ENCODE data around the gene JADE1. TPM values are rescaled to one million over a fixed set of nuclear protein-coding genes. Genes with fewer than 3 reads are reported as not detected.

JADE1 gene
- total and polyA plus RNA-seq, 5 donors from 2014 or later, result 26.1 to 50.8 (median 39.8) TPM

- DNase-seq (no peak), ATAC-seq (ENCODE audit: low read depth in 2 of 2) (no peak)
- Histone ChIP-seq H3K4me1 (ENCODE audit: control insufficient read depth, insufficient read depth, low read length, poor library complexity, severe bottlenecking) (peaks cover 18% of the 10 kb centered on the region), H3K27ac (ENCODE audit: insufficient read depth, low read length, poor library complexity, severe bottlenecking) (no peak overlapping the region), H3K9me3 (ENCODE audit: control insufficient read depth in 2 of 2, low read length in 2 of 2) (no peaks in the 10 kb centered on the region), H3K36me3 (ENCODE audit: control insufficient read depth, insufficient read depth, low read length) (peaks cover 65% of the 10 kb centered on the region), H3K27me3 (ENCODE audit: control insufficient read depth, insufficient read depth, low read length) (no peaks in the 10 kb centered on the region), H3K4me3 (ENCODE audit: low read depth, low read length) (no peak overlapping the region)
- peaks cover 16 to 38% (median 27%) of the 10 kb centered on the region in 4 donors for H3K4me1 Mint-ChIP-seq
- peaks cover 0 to 1% (median 0%) of the 10 kb centered on the region in 7 donors for H3K9me3 Mint-ChIP-seq
- no peak overlapping the region for H3K4me3 Mint-ChIP-seq
- H3K36me3 Mint-ChIP-seq, result peaks cover 45% of the 10 kb centered on the region
- peak overlapping the region in 2 of 3 donors; percentile 21 to 55 for H3K27ac Mint-ChIP-seq
- H3K27me3 Mint-ChIP-seq, result no peaks in the 10 kb centered on the region
Measured at GRCh38 chr4:128866691-128867090, 57.2 kb downstream of the JADE1 start.

DNA sequence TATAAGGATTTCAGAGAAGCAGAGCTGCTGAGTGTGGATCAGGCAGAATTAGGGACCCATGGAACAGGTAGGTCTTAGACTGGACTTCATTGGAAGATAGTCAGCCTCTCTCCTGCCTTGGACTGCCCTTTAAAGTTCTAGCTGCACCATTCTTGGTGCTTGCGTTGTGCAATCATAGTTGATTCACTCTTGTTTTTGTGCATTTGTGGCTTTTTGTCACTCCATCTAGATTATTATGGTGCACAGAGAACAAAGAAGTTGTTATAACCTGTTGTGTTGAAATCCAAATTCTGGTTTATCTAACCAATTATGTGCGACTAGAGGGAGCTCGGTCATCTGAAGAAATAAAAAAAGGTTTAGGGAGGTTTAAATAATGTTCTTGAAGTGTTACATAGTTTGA lies 59.3 kb downstream of the JADE1 start:
- Mint-ChIP-seq H3K4me3 (no peak overlapping the region), H3K9me3 (no peaks in the 10 kb centered on the region), H3K27me3 (no peaks in the 10 kb centered on the region), H3K36me3 (peaks cover 51% of the 10 kb centered on the region), H3K27ac (peak overlapping the region in 2 of 3 donors; percentile 45 to 67), H3K4me1 (peaks cover 4 to 20% (median 9%) of the 10 kb centered on the region in 4 donors)
- Histone ChIP-seq H3K27ac (ENCODE audit: insufficient read depth, low read length, poor library complexity, severe bottlenecking) (no peak overlapping the region), H3K27me3 (ENCODE audit: control insufficient read depth, insufficient read depth, low read length) (no peaks in the 10 kb centered on the region), H3K4me3 (ENCODE audit: low read depth, low read length) (no peak overlapping the region), H3K36me3 (ENCODE audit: control insufficient read depth, insufficient read depth, low read length) (peaks cover 71% of the 10 kb centered on the region), H3K4me1 (ENCODE audit: control insufficient read depth, insufficient read depth, low read length, poor library complexity, severe bottlenecking) (no peaks in the 10 kb centered on the region), H3K9me3 (ENCODE audit: control insufficient read depth in 2 of 2, low read length in 2 of 2) (no peaks in the 10 kb centered on the region)
- no peak for ATAC-seq (ENCODE audit: low read depth in 2 of 2)
- DNase-seq, result no peak

DNA sequence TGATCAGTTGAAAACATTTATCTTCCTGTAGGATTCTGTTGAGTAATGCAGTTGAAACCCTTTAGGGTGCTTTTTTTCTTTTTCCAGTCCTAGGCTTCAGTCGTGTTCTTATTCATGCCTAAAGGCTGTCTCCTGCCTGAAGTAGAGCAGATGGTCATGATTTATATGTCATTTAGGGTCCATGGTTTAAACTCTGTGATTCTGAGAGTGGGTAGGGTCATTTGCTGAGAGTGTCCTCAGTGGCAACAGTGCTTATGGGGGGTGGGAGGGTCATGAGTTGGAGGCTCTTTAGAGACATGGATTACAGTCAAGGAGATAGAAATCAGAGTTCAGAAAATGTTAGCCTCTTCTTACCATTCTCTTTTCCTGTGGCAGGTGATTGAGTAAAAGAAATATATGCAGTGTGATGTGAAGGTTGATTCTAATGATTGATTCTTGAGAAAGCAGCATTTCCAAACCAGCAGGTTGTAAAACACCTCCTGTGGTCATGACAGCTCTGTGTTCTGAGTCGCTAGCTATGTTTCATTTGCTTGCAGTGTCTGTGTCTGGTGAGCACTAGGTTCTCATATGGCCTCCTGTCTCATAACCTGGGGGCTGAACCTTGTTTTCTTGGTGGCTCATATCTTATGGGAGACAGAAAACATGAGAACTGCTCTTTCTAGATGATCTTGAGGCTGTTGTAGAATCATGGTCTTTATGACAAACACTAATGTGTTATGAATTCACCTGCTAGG lies 60.4 kb downstream of the JADE1 start:
- Mint-ChIP-seq H3K4me1 (peaks cover 4 to 19% (median 9%) of the 10 kb centered on the region in 4 donors), H3K27me3 (no peaks in the 10 kb centered on the region), H3K9me3 (no peaks in the 10 kb centered on the region), H3K36me3 (peaks cover 52% of the 10 kb centered on the region), H3K27ac (peak overlapping the region; percentile 33 to 70 (median 67)), H3K4me3 (peak overlapping the region in 1 of 4 donors; percentile 18)
- no peak for DNase-seq
- ATAC-seq (ENCODE audit: low read depth in 2 of 2), result no peak
- no peaks in the 10 kb centered on the region for H3K9me3 ChIP-seq (ENCODE audit: control insufficient read depth in 2 of 2, low read length in 2 of 2)
- H3K4me1 ChIP-seq (ENCODE audit: control insufficient read depth, insufficient read depth, low read length, poor library complexity, severe bottlenecking), result no peaks in the 10 kb centered on the region
- no peak overlapping the region for H3K27ac ChIP-seq (ENCODE audit: insufficient read depth, low read length, poor library complexity, severe bottlenecking)
- no peak overlapping the region for H3K4me3 ChIP-seq (ENCODE audit: low read depth, low read length)
- H3K27me3 ChIP-seq (ENCODE audit: control insufficient read depth, insufficient read depth, low read length), result no peaks in the 10 kb centered on the region
- H3K36me3 ChIP-seq (ENCODE audit: control insufficient read depth, insufficient read depth, low read length), result peaks cover 71% of the 10 kb centered on the region

- peaks cover 3 to 19% (median 6%) of the 10 kb centered on the region in 4 donors for H3K4me1 Mint-ChIP-seq
- no peak overlapping the region for H3K27ac ChIP-seq (ENCODE audit: insufficient read depth, low read length, poor library complexity, severe bottlenecking)
- no peaks in the 10 kb centered on the region for H3K4me1 ChIP-seq (ENCODE audit: control insufficient read depth, insufficient read depth, low read length, poor library complexity, severe bottlenecking)
- H3K4me3 Mint-ChIP-seq, result no peak overlapping the region
- peaks cover 69% of the 10 kb centered on the region for H3K36me3 ChIP-seq (ENCODE audit: control insufficient read depth, insufficient read depth, low read length)
- H3K36me3 Mint-ChIP-seq, result peaks cover 44% of the 10 kb centered on the region
- H3K4me3 ChIP-seq (ENCODE audit: low read depth, low read length), result no peak overlapping the region
- no peak for ATAC-seq (ENCODE audit: low read depth in 2 of 2)
- DNase-seq, result no peak
- no peaks in the 10 kb centered on the region for H3K9me3 ChIP-seq (ENCODE audit: control insufficient read depth in 2 of 2, low read length in 2 of 2)
- no peak overlapping the region for H3K27ac Mint-ChIP-seq
- no peaks in the 10 kb centered on the region for H3K27me3 ChIP-seq (ENCODE audit: control insufficient read depth, insufficient read depth, low read length)
- no peaks in the 10 kb centered on the region for H3K27me3 Mint-ChIP-seq
- H3K9me3 Mint-ChIP-seq, result no peaks in the 10 kb centered on the region
Measured at GRCh38 chr4:128871948-128872347, 62.4 kb downstream of the JADE1 start.

- DNase-seq (no peak), ATAC-seq (ENCODE audit: low read depth in 2 of 2) (no peak)
- no peaks in the 10 kb centered on the region for H3K4me1 ChIP-seq (ENCODE audit: control insufficient read depth, insufficient read depth, low read length, poor library complexity, severe bottlenecking)
- no peaks in the 10 kb centered on the region for H3K9me3 ChIP-seq (ENCODE audit: control insufficient read depth in 2 of 2, low read length in 2 of 2)
- no peak overlapping the region for H3K4me3 Mint-ChIP-seq
- H3K9me3 Mint-ChIP-seq, result no peaks in the 10 kb centered on the region
- H3K27me3 ChIP-seq (ENCODE audit: control insufficient read depth, insufficient read depth, low read length), result no peaks in the 10 kb centered on the region
- peaks cover 21% of the 10 kb centered on the region for H3K36me3 Mint-ChIP-seq
- no peak overlapping the region for H3K27ac ChIP-seq (ENCODE audit: insufficient read depth, low read length, poor library complexity, severe bottlenecking)
- H3K27ac Mint-ChIP-seq, result peak overlapping the region in 1 of 3 donors; percentile 18
- peaks cover 0 to 6% (median 3%) of the 10 kb centered on the region in 4 donors for H3K4me1 Mint-ChIP-seq
- no peaks in the 10 kb centered on the region for H3K27me3 Mint-ChIP-seq
- no peak overlapping the region for H3K4me3 ChIP-seq (ENCODE audit: low read depth, low read length)
- peaks cover 27% of the 10 kb centered on the region for H3K36me3 ChIP-seq (ENCODE audit: control insufficient read depth, insufficient read depth, low read length)
Measured at GRCh38 chr4:128876200-128876599, 66.7 kb downstream of the JADE1 start.

DNA sequence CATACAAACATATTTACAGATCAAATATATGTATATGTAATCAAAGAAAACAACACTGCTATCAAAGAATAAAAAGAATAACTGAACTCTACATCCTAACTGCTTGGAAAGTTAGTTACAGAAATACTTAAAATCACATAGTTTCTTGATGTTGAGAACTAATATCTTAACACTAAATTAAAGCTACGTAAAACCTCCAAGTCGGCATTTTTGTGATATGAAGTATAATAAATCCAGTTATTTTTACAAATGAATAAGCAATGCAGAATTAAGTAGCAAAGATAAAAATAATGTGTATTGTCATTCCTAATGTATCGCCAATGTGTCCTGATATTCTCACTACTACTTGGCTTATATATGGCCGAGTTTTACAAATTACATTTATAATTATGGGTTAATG lies 68.4 kb downstream of the JADE1 start:
- Histone ChIP-seq H3K9me3 (ENCODE audit: control insufficient read depth in 2 of 2, low read length in 2 of 2) (no peaks in the 10 kb centered on the region), H3K4me3 (ENCODE audit: low read depth, low read length) (no peak overlapping the region), H3K36me3 (ENCODE audit: control insufficient read depth, insufficient read depth, low read length) (peaks cover 11% of the 10 kb centered on the region), H3K27me3 (ENCODE audit: control insufficient read depth, insufficient read depth, low read length) (no peaks in the 10 kb centered on the region), H3K4me1 (ENCODE audit: control insufficient read depth, insufficient read depth, low read length, poor library complexity, severe bottlenecking) (no peaks in the 10 kb centered on the region), H3K27ac (ENCODE audit: insufficient read depth, low read length, poor library complexity, severe bottlenecking) (no peak overlapping the region)
- Mint-ChIP-seq H3K27me3 (no peaks in the 10 kb centered on the region), H3K27ac (no peak overlapping the region), H3K36me3 (peaks cover 11% of the 10 kb centered on the region), H3K9me3 (no peaks in the 10 kb centered on the region), H3K4me3 (no peak overlapping the region), H3K4me1 (peaks cover 0 to 10% (median 0%) of the 10 kb centered on the region in 4 donors)
- DNase-seq (no peak), ATAC-seq (ENCODE audit: low read depth in 2 of 2) (no peak)

- Histone ChIP-seq H3K9me3 (ENCODE audit: control insufficient read depth in 2 of 2, low read length in 2 of 2) (no peaks in the 10 kb centered on the region), H3K36me3 (ENCODE audit: control insufficient read depth, insufficient read depth, low read length) (peaks cover 6% of the 10 kb centered on the region), H3K27me3 (ENCODE audit: control insufficient read depth, insufficient read depth, low read length) (no peaks in the 10 kb centered on the region), H3K27ac (ENCODE audit: insufficient read depth, low read length, poor library complexity, severe bottlenecking) (no peak overlapping the region), H3K4me1 (ENCODE audit: control insufficient read depth, insufficient read depth, low read length, poor library complexity, severe bottlenecking) (no peaks in the 10 kb centered on the region), H3K4me3 (ENCODE audit: low read depth, low read length) (no peak overlapping the region)
- no peaks in the 10 kb centered on the region for H3K27me3 Mint-ChIP-seq
- H3K4me1 Mint-ChIP-seq, result peaks cover 0 to 7% (median 0%) of the 10 kb centered on the region in 4 donors
- no peaks in the 10 kb centered on the region for H3K9me3 Mint-ChIP-seq
- H3K27ac Mint-ChIP-seq, result no peak overlapping the region
- ATAC-seq (ENCODE audit: low read depth in 2 of 2), result no peak
- no peak overlapping the region for H3K4me3 Mint-ChIP-seq
- no peak for DNase-seq
- H3K36me3 Mint-ChIP-seq, result peaks cover 5% of the 10 kb centered on the region
Measured at GRCh38 chr4:128879283-128879682, 69.8 kb downstream of the JADE1 start.

DNA sequence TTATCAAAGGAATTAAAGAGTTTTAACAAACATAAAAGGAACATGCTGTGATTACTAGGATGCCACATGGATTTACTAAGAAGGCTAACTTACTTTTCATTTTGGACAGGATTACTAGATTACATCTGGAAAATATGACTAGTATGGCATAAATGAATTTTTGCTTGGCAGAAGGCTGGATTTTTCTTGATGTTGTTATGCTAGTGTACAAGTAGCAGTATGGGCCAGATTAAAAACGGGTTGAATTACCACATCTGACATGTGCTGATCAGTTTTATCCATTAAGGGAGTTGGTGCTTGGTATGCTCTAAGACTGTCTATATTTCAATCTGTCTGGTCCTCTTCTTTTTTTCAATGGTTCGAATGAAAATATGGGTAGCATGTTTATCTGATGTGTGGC lies 70.5 kb downstream of the JADE1 start:
- ATAC-seq (ENCODE audit: low read depth in 2 of 2), result no peak

More for the DNA sequence above, 70.5 kb downstream of the JADE1 start:
- no peak for DNase-seq
- H3K36me3 ChIP-seq (ENCODE audit: control insufficient read depth, insufficient read depth, low read length), result peaks cover 3% of the 10 kb centered on the region
- Mint-ChIP-seq H3K36me3 (peaks cover 5% of the 10 kb centered on the region), H3K9me3 (no peaks in the 10 kb centered on the region), H3K27me3 (no peaks in the 10 kb centered on the region), H3K4me1 (peaks cover 0 to 7% (median 0%) of the 10 kb centered on the region in 4 donors), H3K27ac (peak overlapping the region in 1 of 3 donors; percentile 12), H3K4me3 (no peak overlapping the region)
- no peak overlapping the region for H3K4me3 ChIP-seq (ENCODE audit: low read depth, low read length)
- no peaks in the 10 kb centered on the region for H3K4me1 ChIP-seq (ENCODE audit: control insufficient read depth, insufficient read depth, low read length, poor library complexity, severe bottlenecking)
- no peak overlapping the region for H3K27ac ChIP-seq (ENCODE audit: insufficient read depth, low read length, poor library complexity, severe bottlenecking)
- H3K27me3 ChIP-seq (ENCODE audit: control insufficient read depth, insufficient read depth, low read length), result no peaks in the 10 kb centered on the region
- H3K9me3 ChIP-seq (ENCODE audit: control insufficient read depth in 2 of 2, low read length in 2 of 2), result no peaks in the 10 kb centered on the region

Measured in CD4-positive, CD25-positive, alpha-beta regulatory T cell (primary cell).